ELF-1 (cell line): ENCODE results near the gene CDK5RAP2.
"Not testable (repeated sequence)": the region's sequence is repeated elsewhere in the genome, so short reads cannot be mapped to it uniquely, and the experiment has no call there.

ENCODE experiments used
- DNase-seq: peaks from one replicate; pipeline ENCODE4 v3.0.0-alpha.2; 2016; ENCODE audit warnings: low read depth, low spot score

The CDK5RAP2 gene

GRCh38 chr9:120592210-120592609 is 12.2 kb upstream of the CDK5RAP2 start:
- DNase-seq, result no peak

GRCh38 chr9:120587328-120587727 is 7.4 kb upstream of the CDK5RAP2 start:
- no peak for DNase-seq

- DNase-seq, result peak; percentile 13
Observed at GRCh38 chr9:120583958-120584369, 4.0 kb upstream of the CDK5RAP2 start.

GRCh38 chr9:120579139-120580050 is 572 bp downstream of the CDK5RAP2 start:
- DNase-seq, result no peak

GRCh38 chr9:120574473-120574872 is 5.5 kb downstream of the CDK5RAP2 start:
- no peak for DNase-seq

GRCh38 chr9:120572472-120572871 is 7.5 kb downstream of the CDK5RAP2 start:
- no peak for DNase-seq

- DNase-seq, result no peak
Observed at GRCh38 chr9:120571443-120572257, 8.3 kb downstream of the CDK5RAP2 start.

- DNase-seq, result no peak
Observed at GRCh38 chr9:120570296-120570695, 9.7 kb downstream of the CDK5RAP2 start.

- DNase-seq, result no peak
Observed at GRCh38 chr9:120569556-120569955, 10.4 kb downstream of the CDK5RAP2 start.

- no peak for DNase-seq
Observed at GRCh38 chr9:120568816-120569215, 11.2 kb downstream of the CDK5RAP2 start.

- DNase-seq, result no peak
Observed at GRCh38 chr9:120567874-120568273, 12.1 kb downstream of the CDK5RAP2 start.

GRCh38 chr9:120567081-120567480 is 12.9 kb downstream of the CDK5RAP2 start:
- no peak for DNase-seq

GRCh38 chr9:120564589-120564988 is 15.4 kb downstream of the CDK5RAP2 start:
- DNase-seq, result no peak

GRCh38 chr9:120562861-120563443 is 17.0 kb downstream of the CDK5RAP2 start:
- DNase-seq, result no peak

- no peak for DNase-seq
Observed at GRCh38 chr9:120561709-120562108, 18.3 kb downstream of the CDK5RAP2 start.

GRCh38 chr9:120559546-120559945 is 20.4 kb downstream of the CDK5RAP2 start:
- no peak for DNase-seq

GRCh38 chr9:120558454-120558853 is 21.5 kb downstream of the CDK5RAP2 start:
- DNase-seq, result no peak

GRCh38 chr9:120557205-120557604 is 22.8 kb downstream of the CDK5RAP2 start:
- DNase-seq, result no peak

- DNase-seq, result no peak
Observed at GRCh38 chr9:120556775-120557174, 23.2 kb downstream of the CDK5RAP2 start.

GRCh38 chr9:120555839-120556238 is 24.1 kb downstream of the CDK5RAP2 start:
- no peak for DNase-seq

- not testable (repeated sequence) for DNase-seq
Observed at GRCh38 chr9:120552210-120552704, 27.7 kb downstream of the CDK5RAP2 start.
